SH-SY5Y (cell line): ENCODE data around the gene LSMEM2.

Experiments used
- GATA2 ChIP-seq: IDR thresholded peaks from 2 replicates; pipeline ENCODE4 v1.6.1; 2011; ENCODE audit warnings: mild to moderate bottlenecking, low read depth, low read length
- GATA3 ChIP-seq: IDR thresholded peaks from 2 replicates; pipeline ENCODE4 v1.6.1; 2011; ENCODE audit warnings: low read depth, mild to moderate bottlenecking, low read length, moderate library complexity

GRCh38 chr3:50321336-50322114 is 42.6 kb downstream of the LSMEM2 start:
- peak; percentile 18; the same call in 1 of the 2 replicates for TF ChIP-seq GATA2
- TF ChIP-seq GATA3 = no peak
